Measurements from ENCODE around the gene CAMTA2. TPM values are rescaled to one million over a fixed set of nuclear protein-coding genes. Genes with fewer than 3 reads are reported as not detected.

Gene CAMTA2
- polyA plus RNA-seq, 1 donor (not counting 4 experiments of a cell fraction or from before 2014, with no cell fraction given): 8.5 TPM

- Histone ChIP-seq H3K27me3 (ENCODE audit: control insufficient read depth, extremely low read depth, insufficient read depth, low read length) (no peaks in the 10 kb centered on the region), H3K9me3 (ENCODE audit: control insufficient read depth, low read depth, low read length) (no peaks in the 10 kb centered on the region), H3K9me1 (ENCODE audit: control insufficient read depth, extremely low read depth, insufficient read depth, low read length) (peaks cover 2% of the 10 kb centered on the region), H3K27ac (ENCODE audit: control insufficient read depth, insufficient read depth, low read length) (peak overlapping the region; percentile 74), H3K4me2 (ENCODE audit: control insufficient read depth, extremely low read depth, insufficient read depth, low read depth, low read length) (peak overlapping the region; percentile 74), H3K4me1 (ENCODE audit: control insufficient read depth, extremely low read depth, insufficient read depth, low read length) (peaks cover 27% of the 10 kb centered on the region), H4K20me1 (ENCODE audit: control insufficient read depth, extremely low read depth, insufficient read depth, low read length) (peaks cover 11% of the 10 kb centered on the region), H3K4me3 (ENCODE audit: control insufficient read depth in 2 of 3, extremely low read depth in 1 of 3, insufficient read depth in 2 of 3, low read depth in 1 of 3, low read length in 3 of 3) (peak overlapping the region; percentile 21 to 62 (median 38)), H3K79me2 (ENCODE audit: control insufficient read depth, insufficient read depth, low read length) (peaks cover 29% of the 10 kb centered on the region), H3K36me3 (ENCODE audit: control insufficient read depth in 2 of 2, extremely low read depth in 1 of 2, insufficient read depth in 2 of 2, low read length in 2 of 2) (peaks cover 12 to 18% of the 10 kb centered on the region in 2 experiments), H2AFZ (ENCODE audit: control insufficient read depth, low read length) (peak overlapping the region; percentile 63), H3K9ac (ENCODE audit: control insufficient read depth, extremely low read depth, insufficient read depth, low read length) (peak overlapping the region; percentile 73)
- TF ChIP-seq CTCF (optimal IDR thresholded peaks at IDR 0.05 in 1 of 3, IDR thresholded peaks at IDR 0.05 in 1 of 3, conservative IDR thresholded peaks at IDR 0.05 in 1 of 3; ENCODE audit: extremely low read depth in 1 of 3, insufficient read depth in 2 of 3, low read length in 3 of 3): no peak
- no peak for TF ChIP-seq EZH2 (IDR thresholded peaks at IDR 0.05; ENCODE audit: low read length)
- no peak for FAIRE-seq
- DNase-seq (ENCODE audit: low read depth, low spot score): no peak
- dilution Hi-C loops (cut with MboI; ENCODE audit: extremely low pct_ligation_motif_present, low sequenced_read_pairs): no loop called here
These were observed 37.3 kb downstream of the CAMTA2 start for GRCh38 chr17:4950075-4950745.

- dilution Hi-C loops (cut with MboI; ENCODE audit: extremely low pct_ligation_motif_present, low sequenced_read_pairs): loop anchor here (10.0 kb wide), 1 partner anchor 55 kb away; no protein-coding TSS in a partner anchor
- FAIRE-seq: no peak
- peaks cover 34% of the 10 kb centered on the region for H3K4me1 ChIP-seq (ENCODE audit: control insufficient read depth, extremely low read depth, insufficient read depth, low read length)
These were observed 38.0 kb downstream of the CAMTA2 start for GRCh38 chr17:4949321-4950074.

More at GRCh38 chr17:4949321-4950074, 38.0 kb downstream of the CAMTA2 start:
- Histone ChIP-seq H3K36me3 (ENCODE audit: control insufficient read depth in 2 of 2, extremely low read depth in 1 of 2, insufficient read depth in 2 of 2, low read length in 2 of 2) (peaks cover 16 to 22% of the 10 kb centered on the region in 2 experiments), H3K79me2 (ENCODE audit: control insufficient read depth, insufficient read depth, low read length) (peaks cover 33% of the 10 kb centered on the region), H3K9me1 (ENCODE audit: control insufficient read depth, extremely low read depth, insufficient read depth, low read length) (peaks cover 2% of the 10 kb centered on the region), H3K27me3 (ENCODE audit: control insufficient read depth, extremely low read depth, insufficient read depth, low read length) (no peaks in the 10 kb centered on the region), H3K27ac (ENCODE audit: control insufficient read depth, insufficient read depth, low read length) (peak overlapping the region; percentile 98), H3K9me3 (ENCODE audit: control insufficient read depth, low read depth, low read length) (no peaks in the 10 kb centered on the region), H2AFZ (ENCODE audit: control insufficient read depth, low read length) (peak overlapping the region; percentile 51), H4K20me1 (ENCODE audit: control insufficient read depth, extremely low read depth, insufficient read depth, low read length) (peaks cover 14% of the 10 kb centered on the region), H3K4me2 (ENCODE audit: control insufficient read depth, extremely low read depth, insufficient read depth, low read depth, low read length) (peak overlapping the region; percentile 89), H3K4me3 (ENCODE audit: control insufficient read depth in 2 of 3, extremely low read depth in 1 of 3, insufficient read depth in 2 of 3, low read depth in 1 of 3, low read length in 3 of 3) (peak overlapping the region; percentile 77 to 99 (median 96)), H3K9ac (ENCODE audit: control insufficient read depth, extremely low read depth, insufficient read depth, low read length) (peak overlapping the region; percentile 94)
- TF ChIP-seq CTCF (optimal IDR thresholded peaks at IDR 0.05 in 1 of 3, IDR thresholded peaks at IDR 0.05 in 1 of 3, conservative IDR thresholded peaks at IDR 0.05 in 1 of 3; ENCODE audit: extremely low read depth in 1 of 3, insufficient read depth in 2 of 3, low read length in 3 of 3): no peak
- no peak for DNase-seq (ENCODE audit: low read depth, low spot score)
